Pancreas (tissue), 10 donors: ENCODE data around the gene POLDIP3. TPM values are rescaled to one million over a fixed set of nuclear protein-coding genes. Genes with fewer than 3 reads are reported as not detected.

Experiments used
- ATAC-seq, 4 donors: fragments of 200-7000 bp; cut with Tn5 transposase; one replicate each; pipeline versions ENCODE4 v1.8.0 to v1.9.1; 2020; ENCODE audit warnings: mild to moderate bottlenecking in 4 of 4, moderate library complexity in 4 of 4
- DNase-seq, 6 donors: peaks; one replicate each; pipeline ENCODE4 v3.0.0-alpha.2; 2020
- FAIRE-seq: peaks from 2 replicates; lab custom pipeline; 2012; peaks lifted over from hg19 to GRCh38; lab: Jason Lieb, UNC
- H3K27ac ChIP-seq, 4 donors: fragments of 200-600 bp; sonication (generic); 1 replicate in 3 of 4; 2 replicates in 1 of 4; pipeline versions ENCODE4 v1.5.0 to v1.8.0; 2020
- H3K27me3 ChIP-seq, 4 donors: fragments of 200-600 bp; one replicate each; pipeline ENCODE4 v1.8.0; 2021
- H3K36me3 ChIP-seq, 3 donors: fragments of 200-600 bp; sonication (generic) in 1 of 3; one replicate each; pipeline versions ENCODE4 v1.5.0 to v1.8.0; 2020 to 2021
- H3K4me1 ChIP-seq, 3 donors: fragments of 200-600 bp; one replicate each; pipeline ENCODE4 v1.8.0; 2021
- H3K4me3 ChIP-seq, 4 donors: fragments of 200-600 bp; sonication (generic) in 2 of 4; one replicate each; pipeline versions ENCODE4 v1.5.0 to v1.8.0; 2020 to 2021
- H3K9me3 ChIP-seq, 4 donors: fragments of 200-600 bp; one replicate each; pipeline ENCODE4 v1.8.0; 2021
- WGBS, 2 donors: extraction: QIAGEN DNeasy Blood & Tissue Kit; methylation state at CpG; one replicate each; pipeline ENCODE4 v1.1.7; 2013; 5-methylcytosine and 5-hydroxymethylcytosine counted together
- intact Hi-C, 3 donors: fragments of 100-400 bp; cut with DNase I; formaldehyde crosslinking; loops; one replicate each; pipeline versions ENCODE4 v1.11.1 to v1.14.2; 2022
- polyA plus RNA-seq, 2 donors: library from polyadenylated mRNA; stranded (reverse); fragments of 200-250 nt; gene quantifications; one replicate each; pipeline ENCODE4 v1.2.3, GENCODE V29; 2013
- total RNA-seq, 6 donors: library from RNA; stranded (reverse); fragmentation: NEBNext Ultra II Directional in 4 of 6; extraction: Animal tissue kit (Norgen Biotek cat#: 25700) in 4 of 6; gene quantifications; one replicate each; pipeline versions ENCODE4 v1.2.1 to v1.2.4, GENCODE V29; 2021 to 2023
- TF ChIP-seq, protein P1 (sequence below), 4 donors: fragments of 200-600 bp; sonication (generic) in 3 of 4; IDR thresholded peaks; one replicate each; pipeline versions ENCODE4 v1.5.0 to v1.8.0; 2021; ENCODE audit warnings: antibody characterized with exemption in 4 of 4
- donor health status: healthy with polysubstance abuse.
- donor health status: DM: no; HTN: no; CAD: no; lungs with moderate emphysema.
- donor health status: DM: no; HTN: no; CAD: no.
- donor health status: control.
- donor health status: control.
- donor health status: Bipolar disorder and iron deficiency.
- donor health status: DM: yes; HTN: yes; CAD: no.
- donor health status: DM: no; HTN: no; CAD: no.
- donor health status: DM: no; HTN: no; CAD: no.
- donor health status: DM: yes; HTN: yes; CAD: no.

The POLDIP3 gene
- total and polyA plus RNA-seq, 8 donors: 14.6 to 35.2 (median 28.2) TPM

DNA sequence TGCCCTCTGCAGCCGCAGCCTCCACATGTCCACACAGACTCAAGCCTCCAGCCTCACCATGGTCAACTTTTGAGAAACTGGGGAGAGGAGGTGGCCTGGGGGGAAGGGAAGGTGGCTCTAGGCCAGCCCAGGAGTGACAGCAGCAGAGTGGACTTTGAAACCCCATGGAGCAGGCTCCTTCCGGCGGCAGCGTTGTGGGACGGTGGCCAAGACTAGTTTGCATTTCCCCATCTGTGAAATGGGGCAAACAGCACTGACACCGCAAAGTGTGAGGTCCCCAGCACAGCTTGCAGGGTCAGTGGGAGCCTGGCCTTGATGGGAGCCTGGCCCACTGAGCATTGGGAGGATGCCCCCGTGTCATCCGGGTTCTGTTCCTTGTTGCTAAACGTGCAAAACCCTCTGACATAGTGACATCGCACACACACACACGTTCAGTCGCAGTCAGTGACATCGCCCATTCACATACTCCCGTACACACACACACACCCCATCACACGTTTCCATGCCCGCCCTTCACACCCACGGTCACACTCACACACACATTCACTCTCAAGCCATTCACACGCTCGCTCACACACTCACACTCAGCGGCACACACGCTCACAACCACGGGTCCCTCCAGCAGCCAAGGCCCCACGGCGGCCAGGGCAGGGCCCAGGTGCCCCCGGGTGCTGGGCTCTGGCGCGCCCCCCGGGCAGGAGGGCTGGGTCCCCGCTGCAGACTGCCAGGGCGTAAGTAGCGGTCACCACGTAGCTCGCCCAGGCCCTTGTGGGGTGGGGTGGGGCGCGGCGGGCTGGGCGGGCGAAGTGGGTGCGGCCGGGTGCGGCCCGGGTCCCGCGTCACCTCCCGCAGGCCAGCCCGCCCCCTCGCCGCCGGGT, 33.9 kb upstream of the POLDIP3 start:
- H3K9me3 ChIP-seq: no peaks in the 10 kb centered on the region
- H3K27me3 ChIP-seq: no peaks in the 10 kb centered on the region
- no peak for FAIRE-seq
- peaks cover 33 to 46% (median 35%) of the 10 kb centered on the region in 3 donors for H3K4me1 ChIP-seq
- peak; percentile 42 to 57 (median 49) for ATAC-seq
- peak overlapping the region; percentile 69 to 88 (median 82) for H3K4me3 ChIP-seq
- WGBS, 2 donors: 0 to 1% methylated on average over 29 to 49 of the region's 49 CpGs
- TF ChIP-seq, protein P1, sequence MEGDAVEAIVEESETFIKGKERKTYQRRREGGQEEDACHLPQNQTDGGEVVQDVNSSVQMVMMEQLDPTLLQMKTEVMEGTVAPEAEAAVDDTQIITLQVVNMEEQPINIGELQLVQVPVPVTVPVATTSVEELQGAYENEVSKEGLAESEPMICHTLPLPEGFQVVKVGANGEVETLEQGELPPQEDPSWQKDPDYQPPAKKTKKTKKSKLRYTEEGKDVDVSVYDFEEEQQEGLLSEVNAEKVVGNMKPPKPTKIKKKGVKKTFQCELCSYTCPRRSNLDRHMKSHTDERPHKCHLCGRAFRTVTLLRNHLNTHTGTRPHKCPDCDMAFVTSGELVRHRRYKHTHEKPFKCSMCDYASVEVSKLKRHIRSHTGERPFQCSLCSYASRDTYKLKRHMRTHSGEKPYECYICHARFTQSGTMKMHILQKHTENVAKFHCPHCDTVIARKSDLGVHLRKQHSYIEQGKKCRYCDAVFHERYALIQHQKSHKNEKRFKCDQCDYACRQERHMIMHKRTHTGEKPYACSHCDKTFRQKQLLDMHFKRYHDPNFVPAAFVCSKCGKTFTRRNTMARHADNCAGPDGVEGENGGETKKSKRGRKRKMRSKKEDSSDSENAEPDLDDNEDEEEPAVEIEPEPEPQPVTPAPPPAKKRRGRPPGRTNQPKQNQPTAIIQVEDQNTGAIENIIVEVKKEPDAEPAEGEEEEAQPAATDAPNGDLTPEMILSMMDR (IDR thresholded peaks at IDR 0.05): no peak
- peak overlapping the region; percentile 79 to 91 (median 88) for H3K27ac ChIP-seq
- H3K36me3 ChIP-seq: no peaks in the 10 kb centered on the region
- intact Hi-C loops: no loop called here
- peak; percentile 73 to 88 (median 80) for DNase-seq

DNA sequence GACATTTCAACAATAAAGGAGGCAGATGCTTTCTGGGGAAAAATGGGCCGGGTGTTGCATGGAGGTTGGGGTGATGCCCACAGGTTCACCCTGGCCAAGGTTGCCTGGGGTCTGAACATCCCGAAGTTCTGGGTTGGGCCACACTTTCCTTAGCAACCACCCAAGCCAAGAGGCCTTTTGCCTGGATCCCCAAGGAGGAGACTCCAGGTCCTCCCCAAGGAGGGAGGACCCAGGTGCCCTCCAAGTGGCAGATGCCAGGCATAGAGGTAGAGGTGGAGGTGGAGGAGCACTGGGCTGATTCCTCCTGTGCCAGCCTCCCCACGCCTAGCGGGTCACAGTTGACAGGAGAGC, 33.3 kb upstream of the POLDIP3 start:
- Histone ChIP-seq H3K27ac (peak overlapping the region in 3 of 4 donors; percentile 79 to 91 (median 89)), H3K27me3 (no peaks in the 10 kb centered on the region), H3K4me1 (peaks cover 33 to 52% (median 38%) of the 10 kb centered on the region in 3 donors), H3K4me3 (peak overlapping the region in 3 of 4 donors; percentile 69 to 88 (median 83)), H3K9me3 (no peaks in the 10 kb centered on the region), H3K36me3 (no peaks in the 10 kb centered on the region)
- intact Hi-C loops: no loop called here
- no peak for DNase-seq
- 26 to 30% methylated on average over 4 of the region's 4 CpGs for WGBS, 2 donors
- TF ChIP-seq, protein P1 (IDR thresholded peaks at IDR 0.05): no peak
- FAIRE-seq: no peak
- ATAC-seq: no peak

DNA sequence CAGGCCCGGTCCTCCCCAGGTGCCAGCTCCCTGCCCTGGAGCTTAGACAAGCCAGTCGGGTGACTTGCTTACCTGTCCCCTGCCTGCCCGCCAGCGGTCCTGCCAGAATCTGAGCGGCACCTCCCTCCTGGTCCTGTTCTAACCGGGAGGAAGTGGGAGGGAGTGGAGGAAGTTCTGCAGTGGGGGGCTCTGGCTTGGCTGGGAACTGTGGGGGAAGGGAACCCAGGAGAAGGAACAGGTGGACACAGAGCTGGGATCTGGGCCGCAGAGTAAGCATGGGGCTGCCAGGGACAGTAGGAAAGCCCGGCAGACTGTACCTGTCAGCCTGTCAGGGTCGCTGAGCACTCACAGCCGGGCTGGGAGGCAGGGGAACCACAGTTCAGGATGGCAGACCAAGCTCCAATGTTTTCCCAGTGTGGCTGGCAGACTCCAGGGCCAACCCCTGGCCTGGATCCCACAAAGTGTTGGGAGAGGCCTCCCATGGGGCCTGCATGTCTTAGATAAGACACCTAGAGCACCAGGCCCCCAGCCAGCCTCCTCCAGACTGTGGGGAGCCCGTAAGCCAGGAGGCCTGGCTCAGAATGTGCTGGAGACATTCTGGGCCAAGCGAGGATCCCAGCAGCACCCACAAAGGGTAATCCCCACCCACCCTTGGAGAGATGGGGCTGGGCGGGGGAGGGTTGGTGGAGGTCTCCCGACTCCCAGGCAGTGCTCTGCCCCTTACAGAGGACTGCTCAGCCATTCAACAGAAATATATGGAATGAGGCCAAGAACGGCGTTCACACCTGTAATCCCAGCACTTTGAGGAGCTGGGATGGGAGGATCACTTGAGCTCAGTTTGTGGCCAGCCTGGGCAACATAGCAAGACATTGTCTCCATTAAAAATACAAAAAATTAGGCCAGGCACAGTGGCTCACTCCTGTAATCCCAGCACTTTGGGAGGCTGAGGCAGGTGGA, 32.2 kb upstream of the POLDIP3 start:
- peak; percentile 70 to 89 (median 75) for DNase-seq
- H3K9me3 ChIP-seq: no peaks in the 10 kb centered on the region
- TF ChIP-seq, protein P1 (IDR thresholded peaks at IDR 0.05): no peak
- intact Hi-C loops: no loop called here
- H3K27me3 ChIP-seq: no peaks in the 10 kb centered on the region
- peaks cover 33 to 53% (median 41%) of the 10 kb centered on the region in 3 donors for H3K4me1 ChIP-seq
- peak overlapping the region in 3 of 4 donors; percentile 3 to 32 (median 18) for H3K4me3 ChIP-seq
- no peak for FAIRE-seq
- H3K27ac ChIP-seq: peak overlapping the region; percentile 51 to 91 (median 83)
- ATAC-seq: peak; percentile 29 to 61 (median 42)
- 10 to 11% methylated on average over 16 of the region's 16 CpGs for WGBS, 2 donors
- no peaks in the 10 kb centered on the region for H3K36me3 ChIP-seq

DNA sequence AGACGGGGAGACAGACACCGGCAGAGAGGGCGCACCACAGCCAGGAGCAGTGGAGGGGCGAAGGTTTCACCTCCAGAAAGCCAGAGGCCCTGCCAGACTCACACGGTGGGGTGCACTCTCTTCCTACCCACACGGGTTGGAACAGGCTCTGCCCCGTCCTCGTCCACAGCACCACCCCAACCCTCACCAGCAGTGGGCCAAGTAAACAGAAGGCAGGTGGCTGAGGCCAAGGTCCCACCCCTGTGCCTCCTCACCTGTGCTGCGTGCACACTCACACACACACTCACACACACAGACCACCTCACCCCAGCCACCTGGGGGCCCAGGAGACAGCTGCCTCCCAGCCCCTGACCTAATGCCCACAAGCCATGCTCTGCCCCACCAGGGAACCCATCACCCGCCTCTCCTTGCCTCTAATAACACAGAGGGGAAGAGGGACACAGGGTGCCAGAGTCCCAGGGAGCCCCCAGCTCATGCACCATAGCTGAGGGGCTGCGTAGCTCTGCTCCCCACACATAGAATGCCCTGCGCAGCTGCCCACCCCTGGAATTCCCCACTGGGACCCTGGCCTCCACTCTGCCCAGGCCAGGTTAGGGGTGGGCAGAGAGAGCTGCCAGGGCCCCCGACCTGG, 31.4 kb upstream of the POLDIP3 start:
- Histone ChIP-seq H3K9me3 (no peaks in the 10 kb centered on the region), H3K27ac (peak overlapping the region; percentile 51 to 91 (median 83)), H3K27me3 (no peaks in the 10 kb centered on the region), H3K4me3 (peak overlapping the region in 3 of 4 donors; percentile 3 to 32 (median 18)), H3K4me1 (peaks cover 33 to 53% (median 43%) of the 10 kb centered on the region in 3 donors), H3K36me3 (no peaks in the 10 kb centered on the region)
- DNase-seq: peak in 2 of 6 donors; percentile 62 to 79
- TF ChIP-seq, protein P1 (IDR thresholded peaks at IDR 0.05): no peak
- FAIRE-seq: no peak
- intact Hi-C loops: no loop called here
- WGBS, 2 donors: 27 to 31% methylated on average over 12 to 13 of the region's 13 CpGs
- ATAC-seq: peak in 3 of 4 donors; percentile 4 to 49 (median 21)
